Measurements from ENCODE around the gene SDK1. TPM values are rescaled to one million over a fixed set of nuclear protein-coding genes. Genes with fewer than 3 reads are reported as not detected.

SDK1 gene
- total RNA-seq, 2 experiments from 2014 or later = 0.25 to 0.78 TPM

DNA sequence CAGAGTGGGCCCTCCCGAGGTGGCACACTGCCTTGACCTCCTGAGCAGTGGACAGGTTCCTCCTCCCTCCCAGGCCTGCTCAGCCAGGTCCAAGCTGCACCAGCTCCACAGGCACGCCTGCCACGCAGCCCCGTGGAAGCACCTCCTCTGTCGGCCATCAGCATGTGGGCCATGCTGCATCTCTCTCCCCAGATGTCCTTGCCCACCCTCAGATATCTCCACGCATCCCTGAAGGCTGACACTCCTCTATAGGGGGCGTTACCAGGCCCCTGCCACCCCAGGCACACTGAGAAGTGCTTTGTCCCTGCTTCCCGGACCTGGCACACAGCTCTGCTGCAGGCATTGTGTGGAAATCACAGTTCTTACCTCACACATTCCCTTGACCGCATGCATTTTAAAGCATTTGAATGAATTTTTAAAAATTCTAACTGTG is 598.5 kb downstream of the SDK1 start:
- H3K36me3 Mint-ChIP-seq (ENCODE audit: low read depth) = no peaks in the 10 kb centered on the region
- H3K27ac Mint-ChIP-seq = no peak overlapping the region
- no peaks in the 10 kb centered on the region for H3K9me3 Mint-ChIP-seq
- ChIA-PET POLR2A (interaction anchor here (0.7 kb wide), 1 partner anchor 46 kb away, joined by 4 read pairs; no protein-coding TSS in a partner anchor), CTCF (no interaction called here)
- H3K4me3 Mint-ChIP-seq = no peak overlapping the region
- intact Hi-C loops (cut with micrococcal nuclease) = loop anchor here (5.0 kb wide), 1 partner anchor 602 kb away; no protein-coding TSS in a partner anchor
- DNase-seq (no peak), ATAC-seq (no peak)
- H3K27me3 Mint-ChIP-seq = no peaks in the 10 kb centered on the region
- no peaks in the 10 kb centered on the region for H3K4me1 Mint-ChIP-seq (ENCODE audit: low read depth)
- TF ChIP-seq, protein P1, sequence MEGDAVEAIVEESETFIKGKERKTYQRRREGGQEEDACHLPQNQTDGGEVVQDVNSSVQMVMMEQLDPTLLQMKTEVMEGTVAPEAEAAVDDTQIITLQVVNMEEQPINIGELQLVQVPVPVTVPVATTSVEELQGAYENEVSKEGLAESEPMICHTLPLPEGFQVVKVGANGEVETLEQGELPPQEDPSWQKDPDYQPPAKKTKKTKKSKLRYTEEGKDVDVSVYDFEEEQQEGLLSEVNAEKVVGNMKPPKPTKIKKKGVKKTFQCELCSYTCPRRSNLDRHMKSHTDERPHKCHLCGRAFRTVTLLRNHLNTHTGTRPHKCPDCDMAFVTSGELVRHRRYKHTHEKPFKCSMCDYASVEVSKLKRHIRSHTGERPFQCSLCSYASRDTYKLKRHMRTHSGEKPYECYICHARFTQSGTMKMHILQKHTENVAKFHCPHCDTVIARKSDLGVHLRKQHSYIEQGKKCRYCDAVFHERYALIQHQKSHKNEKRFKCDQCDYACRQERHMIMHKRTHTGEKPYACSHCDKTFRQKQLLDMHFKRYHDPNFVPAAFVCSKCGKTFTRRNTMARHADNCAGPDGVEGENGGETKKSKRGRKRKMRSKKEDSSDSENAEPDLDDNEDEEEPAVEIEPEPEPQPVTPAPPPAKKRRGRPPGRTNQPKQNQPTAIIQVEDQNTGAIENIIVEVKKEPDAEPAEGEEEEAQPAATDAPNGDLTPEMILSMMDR (IDR thresholded peaks at IDR 0.05) = no peak

DNA sequence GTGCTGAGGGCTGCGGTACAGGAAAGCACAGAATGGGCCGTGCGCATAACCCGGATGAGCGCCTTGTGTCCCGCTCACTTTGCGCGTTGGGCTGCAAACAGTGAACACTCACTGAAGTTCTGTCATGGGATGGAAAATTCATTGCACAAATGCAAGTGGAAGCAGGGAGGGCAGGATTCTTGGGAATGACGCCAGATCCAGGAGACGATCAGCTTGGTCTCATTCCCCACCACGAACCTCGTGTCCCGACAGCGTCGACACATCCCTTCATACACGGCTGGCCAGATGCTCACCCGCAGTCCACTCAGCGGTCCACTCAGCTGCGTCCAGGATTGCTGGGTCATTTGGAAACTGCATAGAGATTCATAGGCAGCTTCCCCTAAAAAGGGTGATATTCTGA is 607.1 kb downstream of the SDK1 start:
- Mint-ChIP-seq H3K9me3 (no peaks in the 10 kb centered on the region), H3K4me3 (no peak overlapping the region), H3K36me3 (ENCODE audit: low read depth) (no peaks in the 10 kb centered on the region), H3K27ac (no peak overlapping the region), H3K27me3 (peaks cover 6% of the 10 kb centered on the region), H3K4me1 (ENCODE audit: low read depth) (no peaks in the 10 kb centered on the region)
- TF ChIP-seq, protein P1 (IDR thresholded peaks at IDR 0.05) = no peak
- ATAC-seq = no peak
- intact Hi-C loops (cut with micrococcal nuclease) = no loop called here
- ChIA-PET CTCF (no interaction called here), POLR2A (no interaction called here)
- no peak for DNase-seq

DNA sequence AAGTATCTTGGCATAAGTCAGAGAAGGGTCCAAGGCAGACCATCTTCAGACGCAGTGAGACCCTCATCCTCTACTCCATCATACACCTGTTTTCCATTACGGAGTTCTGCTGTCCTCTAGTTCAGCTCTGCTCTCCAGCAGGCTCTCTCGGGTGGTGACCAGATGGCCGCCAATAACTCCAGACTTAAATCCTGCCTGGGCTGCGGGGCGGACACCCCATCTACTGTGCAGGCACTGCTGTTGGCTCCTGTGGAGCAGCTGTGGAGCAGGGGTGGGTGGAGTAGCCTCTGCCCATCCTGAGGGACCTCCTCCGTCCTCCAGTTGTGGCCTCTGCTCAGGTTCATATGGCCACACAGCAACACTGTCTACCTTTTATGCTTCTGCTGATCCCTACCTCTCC is 608.1 kb downstream of the SDK1 start:
- DNase-seq = no peak
- H3K9me3 Mint-ChIP-seq = no peaks in the 10 kb centered on the region
- no peaks in the 10 kb centered on the region for H3K4me1 Mint-ChIP-seq (ENCODE audit: low read depth)
- no peak for ATAC-seq
- no peak overlapping the region for H3K4me3 Mint-ChIP-seq
- no peaks in the 10 kb centered on the region for H3K36me3 Mint-ChIP-seq (ENCODE audit: low read depth)
- intact Hi-C loops (cut with micrococcal nuclease) = no loop called here
- H3K27ac Mint-ChIP-seq = no peak overlapping the region
- ChIA-PET CTCF (no interaction called here), POLR2A (no interaction called here)
- peaks cover 6% of the 10 kb centered on the region for H3K27me3 Mint-ChIP-seq
- TF ChIP-seq, protein P1 (IDR thresholded peaks at IDR 0.05) = no peak

DNA sequence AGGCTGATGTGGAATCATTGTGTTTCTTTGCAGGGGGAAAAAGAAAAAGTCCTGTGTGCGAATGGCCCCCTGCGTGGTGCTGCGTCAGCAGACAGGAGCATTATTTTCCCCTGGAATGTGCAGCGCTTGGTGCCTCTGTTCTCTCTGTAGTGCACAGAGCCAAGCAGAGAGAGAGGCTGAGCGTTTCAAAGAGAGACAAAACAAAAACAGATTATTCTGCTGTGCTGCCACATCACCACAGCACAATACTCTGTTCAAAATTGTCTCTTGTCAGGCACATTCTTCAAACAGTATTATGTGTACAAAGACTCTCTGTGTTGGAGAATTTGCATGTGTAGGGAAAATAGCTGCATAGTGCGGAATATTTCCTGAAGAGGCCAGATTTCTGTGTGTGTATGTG is 609.0 kb downstream of the SDK1 start:
- Mint-ChIP-seq H3K27ac (no peak overlapping the region), H3K4me3 (no peak overlapping the region), H3K4me1 (ENCODE audit: low read depth) (no peaks in the 10 kb centered on the region), H3K36me3 (ENCODE audit: low read depth) (no peaks in the 10 kb centered on the region), H3K9me3 (no peaks in the 10 kb centered on the region), H3K27me3 (peaks cover 6% of the 10 kb centered on the region)
- no peak for ATAC-seq
- CTCF ChIA-PET = no interaction called here
- intact Hi-C loops (cut with micrococcal nuclease) = no loop called here
- no peak for DNase-seq
- TF ChIP-seq, protein P1 (IDR thresholded peaks at IDR 0.05) = no peak
- POLR2A ChIA-PET = no interaction called here

DNA sequence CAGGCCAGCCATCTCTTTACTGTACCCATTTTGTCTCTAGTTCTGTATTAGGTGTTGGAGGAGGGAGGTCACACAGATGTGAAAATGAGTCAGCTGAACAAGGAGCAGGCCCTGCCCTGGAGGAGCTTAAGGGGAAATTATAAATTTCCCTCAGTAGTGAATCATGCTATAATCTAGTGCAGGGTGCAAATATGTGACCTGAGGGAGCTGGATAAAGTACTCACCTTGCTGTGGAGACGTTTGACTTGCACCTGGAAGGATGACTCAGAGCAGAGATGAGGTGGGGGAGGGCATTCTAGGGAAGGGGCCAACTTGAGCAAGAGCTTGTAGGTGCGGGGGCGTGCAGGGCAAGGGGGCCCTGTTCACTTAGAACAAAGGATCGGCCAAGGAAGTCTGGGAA is 610.6 kb downstream of the SDK1 start:
- ChIA-PET POLR2A (no interaction called here), CTCF (interaction anchor here (1.8 kb wide), 1 partner anchor 15 kb away, joined by 6 read pairs; no protein-coding TSS in a partner anchor)
- H3K36me3 Mint-ChIP-seq (ENCODE audit: low read depth) = no peaks in the 10 kb centered on the region
- H3K4me1 Mint-ChIP-seq (ENCODE audit: low read depth) = no peaks in the 10 kb centered on the region
- intact Hi-C loops (cut with micrococcal nuclease) = no loop called here
- peaks cover 4% of the 10 kb centered on the region for H3K27me3 Mint-ChIP-seq
- no peak overlapping the region for H3K27ac Mint-ChIP-seq
- ATAC-seq (peak; percentile 58), DNase-seq (no peak)
- no peaks in the 10 kb centered on the region for H3K9me3 Mint-ChIP-seq
- TF ChIP-seq, protein P1 (IDR thresholded peaks at IDR 0.05) = no peak
- no peak overlapping the region for H3K4me3 Mint-ChIP-seq

Measured in activated CD8-positive, alpha-beta T cell treated with anti-CD3 and anti-CD28 coated beads for 36 hours (primary cell).